ENCODE measurements around the gene COPA. TPM values are rescaled to one million over a fixed set of nuclear protein-coding genes. Genes with fewer than 3 reads are reported as not detected.
"Not testable (repeated sequence)": the region's sequence is repeated elsewhere in the genome, so short reads cannot be mapped to it uniquely, and the experiment has no call there.

Gene COPA
- total RNA-seq (100 to 1,000 TPM; 104 to 151 (median 118) TPM), polyA plus RNA-seq (100 to 1,000 TPM; 101 to 156 TPM), total RNA-seq (178 reads per million, percentile 92 among the genes with 10 or more reads in this experiment)

DNA sequence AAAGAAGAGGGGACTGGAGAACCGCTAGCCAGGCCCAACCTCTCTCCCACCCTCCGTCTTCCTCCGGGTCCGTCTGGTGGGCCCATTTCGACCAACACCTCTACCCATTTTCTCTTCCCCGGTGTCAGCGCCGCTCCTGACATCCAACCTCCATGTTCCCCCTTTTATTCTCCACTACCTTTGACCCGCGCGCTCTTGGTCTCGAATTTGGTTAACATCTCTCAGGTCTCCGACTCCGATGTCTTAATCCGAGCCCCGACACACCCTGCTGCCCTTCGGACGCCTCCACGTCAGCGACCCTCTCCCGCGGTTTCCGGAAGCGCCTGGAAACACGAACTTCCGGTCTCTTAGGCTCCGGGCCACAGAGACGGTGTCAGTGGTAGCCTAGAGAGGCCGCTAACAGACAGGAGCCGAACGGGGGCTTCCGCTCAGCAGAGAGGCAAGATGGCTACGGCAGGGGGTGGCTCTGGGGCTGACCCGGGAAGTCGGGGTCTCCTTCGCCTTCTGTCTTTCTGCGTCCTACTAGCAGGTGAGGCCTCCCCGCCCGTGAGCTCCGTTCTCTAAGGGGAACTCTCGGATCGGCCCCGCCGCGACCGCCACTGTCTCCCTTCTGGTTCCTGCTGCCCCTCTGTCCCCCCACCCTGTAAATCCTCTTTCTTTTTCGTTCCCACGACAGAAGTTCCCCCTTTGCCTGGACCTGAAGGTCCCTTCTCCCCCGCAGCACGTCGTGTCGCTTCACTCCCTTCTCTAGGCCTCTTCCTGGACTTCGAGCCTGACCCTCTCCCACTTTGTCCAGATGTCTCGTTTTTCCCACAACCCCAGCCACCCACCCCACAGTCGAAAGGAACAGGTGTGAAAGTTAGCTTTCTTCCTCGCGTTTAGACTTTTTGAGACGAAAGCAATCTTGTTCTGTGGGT lies at the start of gene COPA, which contains the start of gene NCSTN:
Gene COPA (minus strand): TSS at position 298 of the 917 bp plus-strand sequence. CDS start 80 bp downstream, at position 218.
Gene NCSTN (plus strand): TSS at position 431 of the 917 bp plus-strand sequence. CDS start 14 bp downstream, at position 445.
- Histone ChIP-seq H3K9me3 (ENCODE audit: control insufficient read depth in 2 of 3, low read length in 3 of 3) (no peaks in the 10 kb centered on the region), H3K4me1 (ENCODE audit: control insufficient read depth in 2 of 2, insufficient read depth in 2 of 2, low read length in 2 of 2) (peaks cover 23 to 29% of the 10 kb centered on the region in 2 donors), H3K36me3 (ENCODE audit: control insufficient read depth in 2 of 3, insufficient read depth in 3 of 3, low read length in 3 of 3) (peaks cover 16 to 48% (median 19%) of the 10 kb centered on the region in 3 experiments), H3K27me3 (ENCODE audit: control insufficient read depth in 2 of 2, insufficient read depth in 2 of 2, low read length in 2 of 2) (no peaks in the 10 kb centered on the region), H3K27ac (ENCODE audit: low read depth, low read length) (peak within 1 kb of the TSS; percentile 98), H3K4me3 (ENCODE audit: low read length) (peak within 1 kb of the TSS; percentile 87)
- peaks cover 32 to 78% (median 66%) of the 10 kb centered on the region in 7 donors for H3K4me1 Mint-ChIP-seq
- peak within 1 kb of the TSS; percentile 99 to 100 (median 100) for H3K4me3 Mint-ChIP-seq
- peak within 1 kb of the TSS; percentile 98 to 100 (median 100) for H3K27ac Mint-ChIP-seq
- no peaks in the 10 kb centered on the region for H3K27me3 Mint-ChIP-seq
- peaks cover 0 to 1% (median 0%) of the 10 kb centered on the region in 11 donors for H3K9me3 Mint-ChIP-seq
- peaks cover 15 to 30% (median 22%) of the 10 kb centered on the region in 5 donors for H3K36me3 Mint-ChIP-seq
- peak; percentile 98 for ATAC-seq
- intact Hi-C loops (cut with micrococcal nuclease) = loop anchor here (1.0 to 10.0 kb wide), 12 partner anchors 58 to 792 kb away; partner anchors contain the start of genes DCAF8 (in 2 of the 2), IGSF8 (in 2 of the 2), PEX19 (in 2 of the 2) and PIGM (in 2 of the 2)
- POLR2A ChIA-PET = interaction anchor here (0.6 to 1.3 kb wide), 7 partner anchors 11 to 1406 kb away, joined by 3 to 5 read pairs (median 3); partner anchors contain the start of genes DCAF8 and DUSP12
- CTCF ChIA-PET = interaction anchor here (0.6 kb wide), 3 partner anchors 89 to 930 kb away, joined by 3 to 4 read pairs (median 3); no protein-coding TSS in a partner anchor
- peak; percentile 67 to 93 (median 86) for DNase-seq

DNA sequence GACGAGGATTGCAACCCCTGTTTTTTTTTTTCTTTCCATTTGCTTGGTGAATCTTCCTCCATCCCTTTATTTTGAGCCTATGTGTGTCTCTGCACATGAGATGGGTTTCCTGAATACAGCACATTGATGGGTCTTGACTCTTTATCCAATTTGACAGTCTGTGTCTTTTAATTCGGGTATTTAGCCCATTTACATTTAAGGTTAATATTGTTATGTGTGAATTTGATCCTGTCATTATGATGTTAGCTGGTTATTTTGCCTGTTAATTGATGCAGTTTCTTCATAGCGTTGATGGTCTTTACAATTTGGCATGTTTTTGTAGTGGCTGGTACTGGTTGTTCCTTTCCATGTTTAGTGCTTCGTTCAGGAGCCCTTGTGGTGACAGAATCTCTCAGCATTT lies 45.4 kb upstream of the COPA start:
- H3K36me3 Mint-ChIP-seq; H3K4me1 ChIP-seq (ENCODE audit: control insufficient read depth in 2 of 2, insufficient read depth in 2 of 2, low read length in 2 of 2); DNase-seq; ATAC-seq; H3K27ac ChIP-seq (ENCODE audit: low read depth, low read length); H3K4me1 Mint-ChIP-seq; H3K9me3 ChIP-seq (ENCODE audit: control insufficient read depth in 2 of 3, low read length in 3 of 3); CTCF ChIA-PET; H3K27me3 ChIP-seq (ENCODE audit: control insufficient read depth in 2 of 2, insufficient read depth in 2 of 2, low read length in 2 of 2); H3K27ac Mint-ChIP-seq; H3K4me3 ChIP-seq (ENCODE audit: low read length); H3K4me3 Mint-ChIP-seq; H3K36me3 ChIP-seq (ENCODE audit: control insufficient read depth in 2 of 3, insufficient read depth in 3 of 3, low read length in 3 of 3); intact Hi-C loops (cut with micrococcal nuclease): not testable (repeated sequence)
- peaks cover 0 to 50% (median 1%) of the 10 kb centered on the region in 5 donors for H3K27me3 Mint-ChIP-seq
- H3K9me3 Mint-ChIP-seq = peaks cover 0 to 13% (median 2%) of the 10 kb centered on the region in 11 donors
- POLR2A ChIA-PET = interaction anchor here (0.6 kb wide), 1 partner anchor 173 kb away, joined by 4 read pairs; no protein-coding TSS in a partner anchor

DNA sequence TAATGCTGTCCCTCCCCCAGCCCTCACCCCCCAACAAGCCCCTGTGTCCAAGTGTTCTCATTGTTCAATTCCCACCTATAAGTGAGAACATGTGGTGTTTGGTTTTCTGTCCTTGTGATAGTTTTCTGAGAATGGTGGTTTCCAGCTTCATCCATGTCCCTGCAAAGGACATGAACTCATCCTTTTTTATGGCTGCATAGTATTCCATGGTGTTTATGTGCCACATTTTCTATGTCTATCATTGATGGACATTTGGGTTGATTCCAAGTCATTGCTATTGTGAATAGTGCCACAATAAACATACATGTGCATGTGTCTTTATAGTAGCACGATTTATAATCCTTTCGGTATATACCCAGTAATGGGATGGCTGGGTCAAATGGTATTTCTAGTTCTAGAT lies 41.8 kb upstream of the COPA start:
- H3K36me3 ChIP-seq (ENCODE audit: control insufficient read depth in 2 of 3, insufficient read depth in 3 of 3, low read length in 3 of 3); H3K27ac ChIP-seq (ENCODE audit: low read depth, low read length); H3K36me3 Mint-ChIP-seq; H3K4me1 Mint-ChIP-seq; DNase-seq; ATAC-seq; intact Hi-C loops (cut with micrococcal nuclease); H3K4me3 ChIP-seq (ENCODE audit: low read length); H3K4me1 ChIP-seq (ENCODE audit: control insufficient read depth in 2 of 2, insufficient read depth in 2 of 2, low read length in 2 of 2); H3K27me3 ChIP-seq (ENCODE audit: control insufficient read depth in 2 of 2, insufficient read depth in 2 of 2, low read length in 2 of 2); H3K9me3 ChIP-seq (ENCODE audit: control insufficient read depth in 2 of 3, low read length in 3 of 3); POLR2A ChIA-PET; H3K4me3 Mint-ChIP-seq; CTCF ChIA-PET; H3K27ac Mint-ChIP-seq: not testable (repeated sequence)
- peaks cover 0 to 47% (median 0%) of the 10 kb centered on the region in 5 donors for H3K27me3 Mint-ChIP-seq
- H3K9me3 Mint-ChIP-seq = peaks cover 0 to 10% (median 2%) of the 10 kb centered on the region in 11 donors

DNA sequence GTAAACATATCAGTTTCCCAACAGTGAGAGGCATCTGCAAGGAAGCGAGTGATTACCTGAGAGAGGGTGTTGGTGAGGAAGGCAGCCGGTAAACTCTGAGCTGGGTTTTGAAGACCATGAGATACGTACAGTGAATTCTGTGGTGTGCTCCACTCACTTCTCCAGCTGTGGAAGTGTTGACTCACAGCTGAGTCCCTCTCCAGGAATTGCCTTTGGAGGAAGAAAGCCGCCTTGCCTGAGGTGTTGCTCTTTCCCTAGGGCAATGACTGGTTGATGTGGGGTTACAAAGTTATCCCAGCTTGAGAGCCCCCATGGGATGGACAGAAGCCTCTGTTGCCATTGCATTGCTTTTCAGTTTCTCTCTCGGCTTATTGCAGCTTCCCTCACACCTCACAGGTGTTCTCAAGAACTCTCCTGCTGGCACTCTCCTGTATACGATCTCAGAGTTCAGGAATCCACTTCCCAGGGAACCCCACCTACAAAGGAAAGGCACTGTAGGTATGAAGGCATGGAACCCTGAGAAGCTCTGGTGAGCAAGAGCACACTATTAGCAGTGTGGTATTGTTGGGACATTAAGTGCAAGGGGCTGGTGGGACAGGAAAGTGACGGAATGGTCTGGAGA lies 34.6 kb upstream of the COPA start:
- Histone ChIP-seq H3K27ac (ENCODE audit: low read depth, low read length) (no peak overlapping the region), H3K4me3 (ENCODE audit: low read length) (no peak overlapping the region), H3K9me3 (ENCODE audit: control insufficient read depth in 2 of 3, low read length in 3 of 3) (no peaks in the 10 kb centered on the region), H3K27me3 (ENCODE audit: control insufficient read depth in 2 of 2, insufficient read depth in 2 of 2, low read length in 2 of 2) (no peaks in the 10 kb centered on the region), H3K36me3 (ENCODE audit: control insufficient read depth in 2 of 3, insufficient read depth in 3 of 3, low read length in 3 of 3) (no peaks in the 10 kb centered on the region), H3K4me1 (ENCODE audit: control insufficient read depth in 2 of 2, insufficient read depth in 2 of 2, low read length in 2 of 2) (peaks cover 8 to 11% of the 10 kb centered on the region in 2 donors)
- Mint-ChIP-seq H3K9me3 (peaks cover 0 to 2% (median 0%) of the 10 kb centered on the region in 11 donors), H3K27ac (no peak overlapping the region), H3K27me3 (peaks cover 0 to 13% (median 0%) of the 10 kb centered on the region in 5 donors), H3K4me1 (peaks cover 7 to 19% (median 14%) of the 10 kb centered on the region in 7 donors), H3K36me3 (no peaks in the 10 kb centered on the region), H3K4me3 (no peak overlapping the region)
- ChIA-PET POLR2A (no interaction called here), CTCF (interaction anchor here (0.5 to 2.8 kb wide), 9 partner anchors 21 to 367 kb away, joined by 3 to 10 read pairs (median 4); no protein-coding TSS in a partner anchor)
- DNase-seq (no peak), ATAC-seq (no peak)
- intact Hi-C loops (cut with micrococcal nuclease) = loop anchor here in 1 of 2 donors (2.0 to 10.0 kb wide), 3 partner anchors 269 to 583 kb away; no protein-coding TSS in a partner anchor

DNA sequence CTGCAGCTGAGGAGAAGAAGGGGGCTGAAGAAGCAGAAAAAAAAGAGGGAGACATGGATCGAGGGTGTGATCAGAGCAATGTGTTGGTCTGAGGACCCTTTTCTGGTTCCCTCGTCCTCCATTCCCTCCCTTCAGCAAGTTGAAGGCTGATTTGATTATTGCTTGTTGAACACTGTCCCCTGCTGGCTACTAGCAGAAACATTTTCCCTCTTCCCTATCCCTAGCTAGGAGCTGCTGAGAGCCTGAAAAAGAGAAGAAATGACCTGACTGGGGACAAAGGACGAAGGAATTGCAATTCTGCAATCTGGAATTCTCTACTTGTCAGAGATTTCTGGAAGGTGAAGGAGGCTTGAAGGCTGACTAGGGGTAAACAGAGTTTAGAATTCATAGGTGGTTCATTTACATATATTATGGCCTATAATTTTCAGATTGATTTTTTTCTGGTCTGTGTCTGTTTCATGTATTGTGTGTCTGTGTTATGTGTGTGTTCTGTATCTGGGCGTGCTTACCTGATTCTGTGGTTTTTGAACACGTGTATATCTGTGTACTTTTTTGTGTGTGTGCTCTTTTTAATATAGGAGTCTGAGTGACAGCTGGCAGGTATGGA lies 33.6 kb upstream of the COPA start:
- Histone ChIP-seq H3K4me3 (ENCODE audit: low read length) (no peak overlapping the region), H3K27ac (ENCODE audit: low read depth, low read length) (no peak overlapping the region), H3K36me3 (ENCODE audit: control insufficient read depth in 2 of 3, insufficient read depth in 3 of 3, low read length in 3 of 3) (no peaks in the 10 kb centered on the region), H3K4me1 (ENCODE audit: control insufficient read depth in 2 of 2, insufficient read depth in 2 of 2, low read length in 2 of 2) (peaks cover 8 to 11% of the 10 kb centered on the region in 2 donors), H3K9me3 (ENCODE audit: control insufficient read depth in 2 of 3, low read length in 3 of 3) (no peaks in the 10 kb centered on the region), H3K27me3 (ENCODE audit: control insufficient read depth in 2 of 2, insufficient read depth in 2 of 2, low read length in 2 of 2) (no peaks in the 10 kb centered on the region)
- H3K4me3 Mint-ChIP-seq = peak overlapping the region in 5 of 10 donors; percentile 5 to 54 (median 15)
- no peaks in the 10 kb centered on the region for H3K36me3 Mint-ChIP-seq
- intact Hi-C loops (cut with micrococcal nuclease) = loop anchor here (1.0 to 10.0 kb wide), 11 partner anchors 22 to 582 kb away; no protein-coding TSS in a partner anchor
- POLR2A ChIA-PET = interaction anchor here (1.2 kb wide), 1 partner anchor 85 kb away, joined by 3 read pairs; no protein-coding TSS in a partner anchor
- CTCF ChIA-PET = interaction anchor here (0.7 to 2.7 kb wide), 16 partner anchors 9 to 621 kb away, joined by 3 to 10 read pairs (median 4); no protein-coding TSS in a partner anchor
- ATAC-seq (peak; percentile 73), DNase-seq (peak in 6 of 9 donors; percentile 21 to 45 (median 36))
- H3K9me3 Mint-ChIP-seq = peaks cover 0 to 2% (median 0%) of the 10 kb centered on the region in 11 donors
- H3K27me3 Mint-ChIP-seq = peaks cover 0 to 7% (median 0%) of the 10 kb centered on the region in 5 donors
- peak overlapping the region in 2 of 9 donors; percentile 4 to 37 for H3K27ac Mint-ChIP-seq
- peaks cover 7 to 19% (median 14%) of the 10 kb centered on the region in 7 donors for H3K4me1 Mint-ChIP-seq

All from naive thymus-derived CD4-positive, alpha-beta T cell (primary cell).